Endodermal cell (in vitro differentiated cells): ENCODE results near the gene MMEL1. TPM values are rescaled to one million over a fixed set of nuclear protein-coding genes. Genes with fewer than 3 reads are reported as not detected.

Experiments used
- DNase-seq: peaks from one replicate; pipeline ENCODE4 v3.0.0-alpha.2; 2017
- H3K27ac ChIP-seq: 2 replicates; pipeline ENCODE4 v1.5.1; 2013; ENCODE audit warnings: mild to moderate bottlenecking, low read depth, low read length, moderate library complexity
- H3K27me3 ChIP-seq: 2 replicates; pipeline ENCODE4 v1.6.1; 2013; ENCODE audit warnings: mild to moderate bottlenecking, low read length, moderate library complexity; ENCODE audit not compliant: insufficient read depth, control insufficient read depth, poor library complexity, severe bottlenecking
- H3K36me3 ChIP-seq: 2 replicates; pipeline ENCODE4 v1.7.0; 2013; ENCODE audit warnings: mild to moderate bottlenecking, low read length, moderate library complexity; ENCODE audit not compliant: control insufficient read depth, insufficient read depth
- H3K4me1 ChIP-seq: one replicate; pipeline ENCODE4 v1.7.0; 2013; ENCODE audit warnings: low read length; ENCODE audit not compliant: control insufficient read depth, insufficient read depth
- H3K4me3 ChIP-seq: 2 replicates; pipeline ENCODE4 v1.5.1; 2013; ENCODE audit warnings: mild to moderate bottlenecking, low read length, moderate library complexity
- H3K9ac ChIP-seq: 2 replicates; pipeline ENCODE4 v1.6.1; 2013; ENCODE audit warnings: mild to moderate bottlenecking, low read length, moderate library complexity; ENCODE audit not compliant: poor library complexity, severe bottlenecking; ENCODE audit errors: extremely low read depth
- H3K9me3 ChIP-seq: 2 replicates; pipeline ENCODE4 v1.6.1; 2013; ENCODE audit warnings: mild to moderate bottlenecking, low read length, moderate library complexity; ENCODE audit not compliant: control insufficient read depth
- H3K27ac Mint-ChIP-seq: 2 replicates; pipeline ENCODE4 v1.8.0; 2020; ENCODE audit warnings: mixed read lengths
- H3K27me3 Mint-ChIP-seq: 2 replicates; pipeline ENCODE4 v1.8.0; 2021; ENCODE audit warnings: mild to moderate bottlenecking, mixed read lengths; ENCODE audit not compliant: insufficient read depth
- H3K36me3 Mint-ChIP-seq: 2 replicates; pipeline ENCODE4 v1.8.0; 2020; ENCODE audit warnings: low read depth, mixed read lengths
- H3K4me1 Mint-ChIP-seq: 2 replicates; pipeline ENCODE4 v1.8.0; 2020; ENCODE audit warnings: mixed read lengths
- H3K4me3 Mint-ChIP-seq: 2 replicates; pipeline ENCODE4 v1.8.0; 2020; ENCODE audit warnings: mild to moderate bottlenecking, moderate library complexity, mixed read lengths
- H3K9me3 Mint-ChIP-seq: 2 replicates; pipeline ENCODE4 v1.8.0; 2020; ENCODE audit warnings: mild to moderate bottlenecking, mixed read lengths
- CTCF ChIP-seq: fragments of 200-600 bp; sonication (generic); conservative IDR thresholded peaks from 2 replicates; pipeline ENCODE4 v1.5.0; 2021; ENCODE audit warnings: antibody characterized with exemption, mild to moderate bottlenecking
- WGBS, 2 experiments: methylation state at CpG; one replicate each; pipeline versions ENCODE4 v1.1.5 to v1.1.7; 2013; ENCODE audit warnings: missing lambda C conversion rate in 2 of 2, mixed read lengths in 1 of 2; ENCODE audit not compliant: insufficient coverage in 1 of 2, insufficient read length in 1 of 2; 5-methylcytosine and 5-hydroxymethylcytosine counted together
- total RNA-seq, 2 donors: library from RNA; stranded (reverse); fragmentation: NEBNext Ultra II Directional in 1 of 2; extraction: Animal tissue kit (Norgen Biotek cat#: 25700) in 1 of 2; gene quantifications; 2 replicates in 1 of 2; 3 replicates in 1 of 2; pipeline ENCODE4 v1.2.1, GENCODE V29; 2021

Gene MMEL1
- total RNA-seq, 2 donors from 2014 or later: 0.42 TPM; not detected in 1

- no peak for TF ChIP-seq CTCF
- H3K9me3 ChIP-seq: no peaks in the 10 kb centered on the region
- peak overlapping the region; percentile 74 for H3K4me3 Mint-ChIP-seq
Observed at GRCh38 chr1:2588661-2589430, 44.0 kb downstream of the MMEL1 start.

GRCh38 chr1:2587860-2588571, 44.8 kb downstream of the MMEL1 start:
- Mint-ChIP-seq H3K27ac (no peak overlapping the region), H3K36me3 (peaks cover 15% of the 10 kb centered on the region), H3K4me3 (peak overlapping the region; percentile 74), H3K27me3 (peaks cover 2% of the 10 kb centered on the region), H3K9me3 (peaks cover 12% of the 10 kb centered on the region), H3K4me1 (peaks cover 6% of the 10 kb centered on the region)
- no peaks in the 10 kb centered on the region for H3K9me3 ChIP-seq
- WGBS, 2 experiments: 92 to 98% methylated on average over 9 to 19 of the region's 19 CpGs
- H3K4me1 ChIP-seq: no peaks in the 10 kb centered on the region
- H3K27ac ChIP-seq: no peak overlapping the region
- no peak for TF ChIP-seq CTCF
- no peak overlapping the region for H3K9ac ChIP-seq
- no peak for DNase-seq
- H3K27me3 ChIP-seq: no peaks in the 10 kb centered on the region
- peak overlapping the region; percentile 90 for H3K4me3 ChIP-seq
- H3K36me3 ChIP-seq: no peaks in the 10 kb centered on the region

More at GRCh38 chr1:2588661-2589430, 44.0 kb downstream of the MMEL1 start:
- peaks cover 2% of the 10 kb centered on the region for H3K27me3 Mint-ChIP-seq
- WGBS, 2 experiments: 87 to 92% methylated on average over 11 to 23 of the region's 23 CpGs
- H3K36me3 Mint-ChIP-seq: peaks cover 15% of the 10 kb centered on the region
- Histone ChIP-seq H3K27me3 (no peaks in the 10 kb centered on the region), H3K9ac (no peak overlapping the region), H3K36me3 (no peaks in the 10 kb centered on the region), H3K4me1 (no peaks in the 10 kb centered on the region), H3K4me3 (no peak overlapping the region), H3K27ac (no peak overlapping the region)
- no peak overlapping the region for H3K27ac Mint-ChIP-seq
- no peak for DNase-seq
- peaks cover 12% of the 10 kb centered on the region for H3K9me3 Mint-ChIP-seq
- H3K4me1 Mint-ChIP-seq: peaks cover 2% of the 10 kb centered on the region

GRCh38 chr1:2587071-2587859, 45.6 kb downstream of the MMEL1 start:
- H3K4me3 Mint-ChIP-seq: peak overlapping the region; percentile 74
- H3K27me3 Mint-ChIP-seq: peaks cover 2% of the 10 kb centered on the region
- Histone ChIP-seq H3K36me3 (no peaks in the 10 kb centered on the region), H3K27me3 (no peaks in the 10 kb centered on the region), H3K9me3 (no peaks in the 10 kb centered on the region), H3K9ac (no peak overlapping the region), H3K27ac (no peak overlapping the region), H3K4me3 (peak overlapping the region; percentile 90), H3K4me1 (no peaks in the 10 kb centered on the region)
- peaks cover 6% of the 10 kb centered on the region for H3K4me1 Mint-ChIP-seq
- DNase-seq: no peak
- 14 to 16% methylated on average over 28 to 52 of the region's 52 CpGs for WGBS, 2 experiments
- H3K27ac Mint-ChIP-seq: no peak overlapping the region
- peaks cover 15% of the 10 kb centered on the region for H3K36me3 Mint-ChIP-seq
- TF ChIP-seq CTCF: no peak
- H3K9me3 Mint-ChIP-seq: peaks cover 12% of the 10 kb centered on the region
